ENCODE results near the gene BTBD19. TPM values are rescaled to one million over a fixed set of nuclear protein-coding genes. Genes with fewer than 3 reads are reported as not detected.

BTBD19 gene
- total RNA-seq, 1 experiment from 2014 or later: 11.6 TPM

GRCh38 chr1:44799770-44800584 lies 8.3 kb upstream of the BTBD19 start, which contains the start of gene PLK3:
TSS of gene PLK3 (plus strand) at chr1:44800377. CDS start at chr1:44800464, 87 bp downstream.
- peak; percentile 86 for ATAC-seq
- peak within 1 kb of the TSS; percentile 98 for H3K9ac ChIP-seq (ENCODE audit: low read length)

More at GRCh38 chr1:44799770-44800584, 8.3 kb upstream of the BTBD19 start, which contains the start of gene PLK3:
- ChIA-PET RAD21 (ENCODE audit: low non-redundant PET in 1 of 2, low total read pairs in 2 of 2, uncharacterized antibody in 2 of 2, unreplicated experiment in 2 of 2) (interaction anchor here in 1 of 2 experiments (0.7 to 0.9 kb wide), 2 partner anchors 9 to 267 kb away, joined by 3 to 6 read pairs; no protein-coding TSS in a partner anchor), CTCF (interaction anchor here (0.6 to 2.4 kb wide), 7 partner anchors 9 to 212 kb away, joined by 3 to 12 read pairs (median 8); partner anchors contain the start of genes BEST4, BTBD19, HECTD3 and UROD), POLR2A (interaction anchor here (0.5 to 5.5 kb wide), 20 partner anchors 9 to 722 kb away, joined by 3 to 86 read pairs (median 5); partner anchors contain the start of genes BEST4, BTBD19, HECTD3 and PRDX1)
- peak within 1 kb of the TSS; percentile 93 for H3K4me2 ChIP-seq (ENCODE audit: low read length)
- H4K20me1 ChIP-seq (ENCODE audit: insufficient read depth): no peaks in the 10 kb centered on the region
- H3K27me3 ChIP-seq (ENCODE audit: insufficient read depth, low read length): no peaks in the 10 kb centered on the region
- intact Hi-C loops (cut with micrococcal nuclease): no loop called here
- peak; percentile 96 for DNase-seq (ENCODE audit: low read depth, low spot score)
- TF ChIP-seq POLR2A (IDR thresholded peaks at IDR 0.05; ENCODE audit: borderline replicate concordance, extremely low read depth, insufficient read depth, insufficient read length) (peak; percentile 97), TCF7L2 (IDR thresholded peaks at IDR 0.05; ENCODE audit: borderline replicate concordance, extremely low read depth, insufficient read depth, insufficient read length) (peak; percentile 44), CTCF (IDR thresholded peaks at IDR 0.05 in 2 of 3, conservative IDR thresholded peaks at IDR 0.05 in 1 of 3; ENCODE audit: borderline replicate concordance in 1 of 3, insufficient read depth in 1 of 3, low read depth in 2 of 3, low read length in 2 of 3) (peak in 2 of 3 experiments; percentile 81 to 91; a peak in 4 of 6 replicates), YY1 (IDR thresholded peaks at IDR 0.05; ENCODE audit: extremely low read depth, insufficient replicate concordance, low read depth, low read length) (peak; percentile 44), EZH2phosphoT487 (IDR thresholded peaks at IDR 0.05; ENCODE audit: borderline replicate concordance) (no peak), EGR1 (IDR thresholded peaks at IDR 0.05; ENCODE audit: low read depth) (no peak), EZH2 (IDR thresholded peaks at IDR 0.05) (no peak), ZFX (IDR thresholded peaks at IDR 0.05) (peak; percentile 66; the same call in 1 of the 2 replicates), POLR2AphosphoS5 (IDR thresholded peaks at IDR 0.05; ENCODE audit: low read depth, low read length) (peak; percentile 100), CBX3 (IDR thresholded peaks at IDR 0.05; ENCODE audit: low read depth) (no peak), SRF (IDR thresholded peaks at IDR 0.05; ENCODE audit: low read depth) (no peak), CEBPB (IDR thresholded peaks at IDR 0.05; ENCODE audit: low read depth) (no peak), ELF1 (IDR thresholded peaks at IDR 0.05; ENCODE audit: borderline replicate concordance, low read depth) (no peak), JUND (IDR thresholded peaks at IDR 0.05) (no peak)
- TSS peak; percentile 88 for BruUV-seq (replicated peaks)
- H3K27ac ChIP-seq (ENCODE audit: low read depth, low read length): peak within 1 kb of the TSS; percentile 84
- peaks cover 3 to 30% of the 10 kb centered on the region in 2 experiments; a peak in 3 of 4 replicates for H3K36me3 ChIP-seq (ENCODE audit: control insufficient read depth in 1 of 2, insufficient read depth in 2 of 2, low read length in 2 of 2)
- H3K4me3 ChIP-seq (replicated peaks in 1 of 2; ENCODE audit: low read depth in 1 of 2, low read length in 2 of 2): peak within 1 kb of the TSS; percentile 87 to 91
- no peak within 1 kb of the TSS for H2AFZ ChIP-seq (ENCODE audit: low read depth, low read length, poor library complexity, severe bottlenecking)
- peaks cover 19 to 71% of the 10 kb centered on the region in 2 experiments for H3K4me1 ChIP-seq (ENCODE audit: control insufficient read depth in 1 of 2, insufficient read depth in 2 of 2, low read length in 2 of 2)
- peaks cover 41% of the 10 kb centered on the region for H3K79me2 ChIP-seq (ENCODE audit: insufficient read depth, low read length)
- no peaks in the 10 kb centered on the region for H3K9me2 ChIP-seq (ENCODE audit: insufficient read depth)
- no peaks in the 10 kb centered on the region for H3K9me3 ChIP-seq (ENCODE audit: control insufficient read depth in 1 of 2, insufficient read depth in 1 of 2, low read depth in 1 of 2, low read length in 2 of 2)

All from HCT116 (cell line).